ENCODE measurements around the gene KPNA6. TPM values are rescaled to one million over a fixed set of nuclear protein-coding genes. Genes with fewer than 3 reads are reported as not detected.

The KPNA6 gene
- total RNA-seq, 1 experiment from 2014 or later, result 114 TPM

- Mint-ChIP-seq H3K36me3 (ENCODE audit: insufficient read depth in 1 of 3, low read depth in 3 of 3) (peaks cover 68 to 87% (median 86%) of the 10 kb centered on the region in 3 experiments), H3K9me3 (no peaks in the 10 kb centered on the region), H3K4me1 (no peaks in the 10 kb centered on the region; a peak in 1 of 4 replicates), H3K4me3 (no peak overlapping the region), H3K27ac (no peak overlapping the region), H3K27me3 (ENCODE audit: low read depth) (no peaks in the 10 kb centered on the region)
- H3K27ac ChIP-seq (ENCODE audit: insufficient read length, low read depth, low read length), result no peak overlapping the region
- H3K79me1 ChIP-seq (ENCODE audit: insufficient read depth, low read depth, low read length, poor library complexity, severe bottlenecking), result peaks cover 3% of the 10 kb centered on the region
- no peak overlapping the region for H2BK12ac ChIP-seq (ENCODE audit: insufficient read length, low read depth, low read length)
- H3K18ac ChIP-seq (ENCODE audit: insufficient read length, low read depth, low read length), result no peak overlapping the region
- TF ChIP-seq, protein P1, sequence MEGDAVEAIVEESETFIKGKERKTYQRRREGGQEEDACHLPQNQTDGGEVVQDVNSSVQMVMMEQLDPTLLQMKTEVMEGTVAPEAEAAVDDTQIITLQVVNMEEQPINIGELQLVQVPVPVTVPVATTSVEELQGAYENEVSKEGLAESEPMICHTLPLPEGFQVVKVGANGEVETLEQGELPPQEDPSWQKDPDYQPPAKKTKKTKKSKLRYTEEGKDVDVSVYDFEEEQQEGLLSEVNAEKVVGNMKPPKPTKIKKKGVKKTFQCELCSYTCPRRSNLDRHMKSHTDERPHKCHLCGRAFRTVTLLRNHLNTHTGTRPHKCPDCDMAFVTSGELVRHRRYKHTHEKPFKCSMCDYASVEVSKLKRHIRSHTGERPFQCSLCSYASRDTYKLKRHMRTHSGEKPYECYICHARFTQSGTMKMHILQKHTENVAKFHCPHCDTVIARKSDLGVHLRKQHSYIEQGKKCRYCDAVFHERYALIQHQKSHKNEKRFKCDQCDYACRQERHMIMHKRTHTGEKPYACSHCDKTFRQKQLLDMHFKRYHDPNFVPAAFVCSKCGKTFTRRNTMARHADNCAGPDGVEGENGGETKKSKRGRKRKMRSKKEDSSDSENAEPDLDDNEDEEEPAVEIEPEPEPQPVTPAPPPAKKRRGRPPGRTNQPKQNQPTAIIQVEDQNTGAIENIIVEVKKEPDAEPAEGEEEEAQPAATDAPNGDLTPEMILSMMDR (conservative IDR thresholded peaks at IDR 0.05), result no peak
- WGBS (ENCODE audit: extremely low coverage, insufficient read length, low lambda C conversion rate), result no CpG with 5 or more reads among the region's 9 CpGs
- no peaks in the 10 kb centered on the region for H3K79me2 ChIP-seq (ENCODE audit: insufficient read depth, low read length)
- no peaks in the 10 kb centered on the region for H3K23me2 ChIP-seq (ENCODE audit: insufficient read length, low read depth, low read length, poor library complexity, severe bottlenecking)
- H4K8ac ChIP-seq (replicated peaks; ENCODE audit: insufficient read length, low read depth, low read length), result no peak overlapping the region
- DNase-seq, result no peak
- H3K23ac ChIP-seq (ENCODE audit: insufficient read length, low read depth, low read length), result no peak overlapping the region
- no peaks in the 10 kb centered on the region for H4K20me1 ChIP-seq (ENCODE audit: control insufficient read depth, insufficient read depth, insufficient read length)
- H2AFZ ChIP-seq (ENCODE audit: low read length), result no peak overlapping the region
- H2BK120ac ChIP-seq (ENCODE audit: low read depth, low read length, poor library complexity, severe bottlenecking), result no peak overlapping the region
- H4K5ac ChIP-seq (ENCODE audit: insufficient read length, low read depth, low read length), result no peak overlapping the region
- no peaks in the 10 kb centered on the region for H3K27me3 ChIP-seq (ENCODE audit: insufficient read depth, low read length)
- no peak overlapping the region for H2BK20ac ChIP-seq (ENCODE audit: low read depth, low read length, poor library complexity, severe bottlenecking)
- H3T11ph ChIP-seq (ENCODE audit: low read length), result no peak overlapping the region
- H3K4me2 ChIP-seq (ENCODE audit: insufficient read depth, insufficient read length, low read length), result no peak overlapping the region
- no peak overlapping the region for H2BK15ac ChIP-seq (ENCODE audit: low read depth, low read length)
- H3K4me1 ChIP-seq (ENCODE audit: insufficient read depth, low read length), result no peaks in the 10 kb centered on the region
- H2AK5ac ChIP-seq (ENCODE audit: insufficient read length, low read length), result no peak overlapping the region
- H3K9me3 ChIP-seq (ENCODE audit: control insufficient read depth, low read depth, low read length), result no peaks in the 10 kb centered on the region
- H3K9ac ChIP-seq (ENCODE audit: extremely low read depth, insufficient read length, low read length), result no peak overlapping the region
- no peak overlapping the region for H2BK5ac ChIP-seq (ENCODE audit: insufficient read length, low read length)
- H3K56ac ChIP-seq (ENCODE audit: insufficient read length, low read depth, low read length), result no peak overlapping the region
- H3K4ac ChIP-seq (ENCODE audit: low read depth, low read length), result no peak overlapping the region
- H4K91ac ChIP-seq (ENCODE audit: insufficient read length, low read depth, low read length), result no peak overlapping the region
- H3K14ac ChIP-seq (ENCODE audit: insufficient read depth, low read length), result no peak overlapping the region
These were observed 80.0 kb downstream of the KPNA6 start for GRCh38 chr1:32187850-32188249.

Data from H9 (cell line).